Measurements from ENCODE around the gene CALR.
"Not testable (repeated sequence)": the region's sequence is repeated elsewhere in the genome, so short reads cannot be mapped to it uniquely, and the experiment has no call there.

Gene CALR

GRCh38 chr19:12952488-12953137 lies 14.2 kb downstream of the CALR start:
- DNase-seq (ENCODE audit: low spot score), result no peak

- no peak for DNase-seq (ENCODE audit: low spot score)
Observed at GRCh38 chr19:12953138-12953798, 14.9 kb downstream of the CALR start.

- DNase-seq (ENCODE audit: low spot score), result no peak
Observed at GRCh38 chr19:12953799-12954611, 15.6 kb downstream of the CALR start.

GRCh38 chr19:12954612-12954962 lies 16.2 kb downstream of the CALR start:
- no peak for DNase-seq (ENCODE audit: low spot score)

GRCh38 chr19:12955575-12955974 lies 17.2 kb downstream of the CALR start:
- not testable (repeated sequence) for DNase-seq (ENCODE audit: low spot score)

DNA sequence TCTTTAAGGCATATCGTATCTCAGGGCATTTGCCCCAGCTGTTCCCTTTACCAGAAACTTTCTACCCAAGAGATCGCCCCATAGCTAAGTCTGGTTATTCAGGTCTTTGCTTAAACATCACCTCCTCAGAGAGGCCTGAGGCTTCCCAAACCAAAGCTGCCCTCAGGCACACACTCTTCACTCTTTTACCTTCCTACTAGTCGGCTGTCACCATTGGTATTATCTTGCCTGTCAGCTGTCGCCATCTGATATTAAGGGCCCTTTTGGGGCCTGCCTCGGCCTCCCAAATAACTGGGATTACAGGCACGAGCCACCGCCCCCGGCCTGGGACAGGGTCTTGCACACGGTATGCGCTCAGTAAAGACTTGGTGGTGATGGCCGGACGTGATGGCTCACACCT lies 17.6 kb downstream of the CALR start:
- no peak for DNase-seq (ENCODE audit: low spot score)

DNA sequence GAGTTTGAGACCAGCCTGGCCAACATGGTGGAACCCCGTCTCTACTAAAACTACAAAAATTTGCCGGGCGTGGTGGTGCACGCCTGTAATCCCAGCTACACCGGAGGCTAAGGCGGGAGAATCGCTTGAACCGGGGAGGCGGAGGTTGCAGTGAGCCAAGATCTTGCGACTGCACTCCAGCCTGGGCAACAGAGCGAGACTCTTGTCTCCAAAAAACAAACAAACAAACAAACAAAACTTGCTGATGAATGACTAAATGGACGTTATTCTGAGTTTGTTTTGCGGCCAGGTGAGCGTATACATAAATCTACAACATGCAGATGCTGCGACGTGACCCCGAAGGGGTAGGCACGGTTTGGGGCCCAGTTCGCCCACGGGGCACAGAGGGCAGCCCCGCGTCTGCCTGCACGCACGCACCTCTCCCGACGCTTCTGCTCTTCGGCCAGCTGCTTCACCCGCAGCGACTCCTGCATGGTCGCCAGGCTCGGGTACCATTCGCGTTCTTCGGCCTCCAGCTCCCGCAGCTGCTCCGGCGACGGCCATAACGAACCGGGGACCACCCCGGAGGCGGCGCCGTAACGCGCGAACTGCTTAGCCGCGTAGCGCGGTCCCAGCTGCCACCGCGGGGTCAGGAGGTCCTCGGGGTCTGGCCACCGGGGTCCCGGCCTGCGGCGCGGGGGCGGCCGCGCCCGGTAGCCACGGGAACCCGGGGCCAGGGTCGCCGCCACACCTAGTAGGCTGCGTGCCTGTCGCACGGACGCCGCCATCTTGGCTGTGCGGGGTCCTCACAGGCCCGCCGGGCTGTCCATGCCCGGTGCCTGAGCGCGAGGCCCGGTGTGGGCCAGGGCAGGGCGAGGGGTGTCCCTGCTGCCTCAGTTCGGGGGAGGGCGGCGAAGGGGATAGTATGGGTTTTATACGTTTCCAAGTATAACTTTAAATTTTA lies 18.3 kb downstream of the CALR start, which contains the start of gene GADD45GIP1:
Gene GADD45GIP1, minus strand, starts transcription at position 778 of the 943 bp plus-strand sequence. Its CDS starts 11 bp downstream, at position 767.
- peak; percentile 73 for DNase-seq (ENCODE audit: low spot score)

GRCh38 chr19:12957389-12957952 lies 19.1 kb downstream of the CALR start:
- DNase-seq (ENCODE audit: low spot score), result not testable (repeated sequence)

- DNase-seq (ENCODE audit: low spot score), result no peak
Observed at GRCh38 chr19:12959481-12959880, 21.1 kb downstream of the CALR start.

GRCh38 chr19:12965017-12965811 lies 26.8 kb downstream of the CALR start:
- DNase-seq (ENCODE audit: low spot score), result peak; percentile 80

DNA sequence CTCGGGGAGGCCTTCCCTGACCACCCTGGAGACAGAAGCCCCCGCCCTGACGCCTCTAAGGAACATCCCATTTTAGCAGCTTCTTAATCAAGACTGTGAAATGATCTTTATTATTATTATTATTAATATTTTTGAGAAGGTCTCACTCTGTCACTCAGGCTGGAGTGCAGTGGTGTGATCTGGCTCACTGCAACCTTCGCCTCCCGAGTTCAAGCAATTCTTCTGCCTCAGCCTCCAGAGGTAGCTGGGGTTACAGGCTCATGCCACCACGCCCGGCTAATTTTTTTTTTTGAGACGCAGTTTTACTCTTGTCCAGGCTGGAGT lies 27.4 kb downstream of the CALR start:
- DNase-seq (ENCODE audit: low spot score), result no peak

- DNase-seq (ENCODE audit: low spot score), result no peak
Observed at GRCh38 chr19:12967907-12968306, 29.5 kb downstream of the CALR start.

DNA sequence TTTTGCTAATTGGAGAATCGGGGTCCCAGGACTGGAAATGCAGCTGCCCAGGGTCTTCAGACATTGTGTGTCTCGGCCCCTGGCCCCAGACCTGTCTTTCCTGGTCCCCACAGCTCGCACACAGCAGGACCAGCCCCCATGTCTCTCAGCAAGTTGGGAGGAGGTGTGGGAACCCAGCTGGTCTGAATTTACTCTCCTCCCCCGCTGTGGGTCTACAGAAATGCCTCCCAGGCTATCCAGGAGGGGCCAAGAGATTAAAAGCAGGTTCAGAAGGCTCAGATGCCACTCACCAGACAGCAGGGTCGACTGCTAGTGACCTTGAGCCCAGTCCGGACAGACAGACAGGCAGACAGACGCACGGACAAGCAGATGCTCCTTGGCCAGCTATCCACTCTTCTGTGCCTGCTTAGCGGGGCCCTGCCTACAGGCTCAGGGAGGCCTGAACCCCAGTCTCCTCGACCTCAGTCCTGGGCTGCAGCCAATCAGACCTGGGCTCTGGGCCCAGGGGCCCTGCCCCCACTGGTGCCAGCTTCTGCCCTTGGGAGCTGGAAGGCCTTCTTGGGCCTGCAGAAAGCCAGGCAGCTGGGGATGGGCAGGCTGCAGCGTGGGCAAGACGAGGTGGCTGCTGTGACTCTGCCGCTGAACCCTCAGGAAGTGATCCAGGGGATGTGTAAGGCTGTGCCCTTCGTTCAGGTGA lies 31.0 kb downstream of the CALR start, which contains the start of gene DAND5:
Gene DAND5, plus strand, starts transcription at position 285 of the 697 bp plus-strand sequence. Its CDS starts 85 bp downstream, at position 370.
- no peak for DNase-seq (ENCODE audit: low spot score)

DNA sequence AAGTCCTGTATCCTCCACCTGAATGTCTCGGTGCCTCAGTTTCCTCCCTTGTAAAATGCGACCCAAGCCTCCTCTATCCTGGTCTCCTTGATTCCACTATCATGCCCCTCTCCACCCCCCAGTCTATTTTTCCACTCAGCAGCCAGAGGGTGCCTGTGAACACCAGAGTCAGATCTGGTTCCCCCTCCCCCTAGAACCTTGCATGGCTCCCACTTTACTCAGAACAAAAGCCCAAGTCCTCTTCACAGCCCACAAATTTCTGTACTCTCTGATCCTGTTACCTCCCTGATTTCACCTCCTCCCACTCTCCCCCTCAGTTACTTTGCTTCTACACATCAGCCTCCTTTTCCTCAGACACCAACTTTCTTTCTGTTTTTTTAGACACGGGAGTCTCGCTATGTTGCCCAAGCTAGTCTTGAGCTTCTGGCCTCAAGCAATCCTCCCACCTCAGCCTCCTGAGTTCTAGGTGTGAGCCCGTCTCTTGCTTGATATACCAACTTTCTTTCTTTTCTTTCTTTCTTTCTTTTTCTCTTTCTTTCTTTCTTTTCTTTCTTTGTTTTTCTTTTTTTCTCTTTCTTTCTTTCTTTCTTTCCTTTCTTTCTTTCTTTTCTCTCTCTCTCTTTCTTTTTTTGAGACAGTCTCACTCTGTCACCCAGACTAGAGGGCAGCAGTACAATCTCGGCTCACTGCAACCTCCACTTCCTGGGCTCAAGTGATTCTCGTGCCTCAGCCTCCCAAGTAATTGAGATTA lies 31.8 kb downstream of the CALR start:
- DNase-seq (ENCODE audit: low spot score), result no peak

GRCh38 chr19:12973236-12973635 lies 34.8 kb downstream of the CALR start:
- DNase-seq (ENCODE audit: low spot score), result no peak

GRCh38 chr19:12974301-12975220 lies 36.2 kb downstream of the CALR start:
- DNase-seq (ENCODE audit: low spot score), result peak; percentile 81

- DNase-seq (ENCODE audit: low spot score), result no peak
Observed at GRCh38 chr19:12975221-12975741, 36.9 kb downstream of the CALR start.

- DNase-seq (ENCODE audit: low spot score), result not testable (repeated sequence)
Observed at GRCh38 chr19:12976109-12976508, 37.7 kb downstream of the CALR start.

Measured in HuH-7.5 (cell line).